Mammary epithelial cell (primary cell): ENCODE data around the gene SLCO4A1.

Experiments used
- EZH2 ChIP-seq: IDR thresholded peaks from 2 replicates; pipeline ENCODE4 v1.6.1; 2012; ENCODE audit warnings: low read length, inconsistent platforms, borderline replicate concordance
- TF ChIP-seq, protein P1 (sequence below), 2 donors: IDR thresholded peaks in 1 of 2; conservative IDR thresholded peaks in 1 of 2; 2 replicates each; pipeline ENCODE4 v1.5.1; 2011 to 2012; ENCODE audit warnings: inconsistent platforms in 2 of 2, low read length in 2 of 2, mild to moderate bottlenecking in 2 of 2, control low read depth in 1 of 2, low read depth in 1 of 2; ENCODE audit not compliant: insufficient read depth in 1 of 2; ENCODE audit errors: extremely low read depth in 1 of 2

DNA sequence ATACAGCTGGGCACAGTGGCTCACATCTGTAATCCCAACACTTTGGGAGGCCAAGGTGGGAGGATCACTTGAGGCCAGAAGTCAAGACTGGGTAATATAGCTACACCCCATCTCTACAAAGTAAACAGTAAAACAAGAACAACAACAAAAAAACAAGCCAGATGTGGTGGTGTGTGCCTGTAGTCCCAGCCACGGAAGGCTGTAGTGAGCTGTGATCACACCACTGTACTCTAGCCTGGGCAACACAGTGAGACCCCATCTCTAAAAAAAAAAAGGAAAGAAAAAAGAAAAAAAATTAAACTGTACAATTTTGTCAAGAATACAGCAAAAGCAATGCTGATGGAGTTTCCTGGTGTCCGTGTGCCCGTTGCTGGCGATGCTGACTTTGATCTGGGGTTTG, 47.2 kb upstream of the SLCO4A1 start:
- TF ChIP-seq, protein P1, sequence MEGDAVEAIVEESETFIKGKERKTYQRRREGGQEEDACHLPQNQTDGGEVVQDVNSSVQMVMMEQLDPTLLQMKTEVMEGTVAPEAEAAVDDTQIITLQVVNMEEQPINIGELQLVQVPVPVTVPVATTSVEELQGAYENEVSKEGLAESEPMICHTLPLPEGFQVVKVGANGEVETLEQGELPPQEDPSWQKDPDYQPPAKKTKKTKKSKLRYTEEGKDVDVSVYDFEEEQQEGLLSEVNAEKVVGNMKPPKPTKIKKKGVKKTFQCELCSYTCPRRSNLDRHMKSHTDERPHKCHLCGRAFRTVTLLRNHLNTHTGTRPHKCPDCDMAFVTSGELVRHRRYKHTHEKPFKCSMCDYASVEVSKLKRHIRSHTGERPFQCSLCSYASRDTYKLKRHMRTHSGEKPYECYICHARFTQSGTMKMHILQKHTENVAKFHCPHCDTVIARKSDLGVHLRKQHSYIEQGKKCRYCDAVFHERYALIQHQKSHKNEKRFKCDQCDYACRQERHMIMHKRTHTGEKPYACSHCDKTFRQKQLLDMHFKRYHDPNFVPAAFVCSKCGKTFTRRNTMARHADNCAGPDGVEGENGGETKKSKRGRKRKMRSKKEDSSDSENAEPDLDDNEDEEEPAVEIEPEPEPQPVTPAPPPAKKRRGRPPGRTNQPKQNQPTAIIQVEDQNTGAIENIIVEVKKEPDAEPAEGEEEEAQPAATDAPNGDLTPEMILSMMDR (conservative IDR thresholded peaks at IDR 0.05 in 1 of 2, IDR thresholded peaks at IDR 0.05 in 1 of 2; ENCODE audit: extremely low read depth in 1 of 2, insufficient read depth in 1 of 2, low read depth in 1 of 2, low read length in 2 of 2): no peak
- no peak for TF ChIP-seq EZH2
